ENCODE measurements around the gene KLHL42. TPM values are rescaled to one million over a fixed set of nuclear protein-coding genes. Genes with fewer than 3 reads are reported as not detected.

KLHL42 gene
- total and polyA plus RNA-seq, 9 of the 15 experiments (the other 6 are each of a cell fraction or from before 2014, with no cell fraction given), result 1.5 to 11.8 (median 9.6) TPM

GRCh38 chr12:27779920-27780611, at the start of gene KLHL42, which contains the start of gene MANSC4 (continued):
- TF ChIP-seq MAZ (CRISPR knock-in tag; conservative IDR thresholded peaks at IDR 0.05 in 1 of 2, IDR thresholded peaks at IDR 0.05 in 1 of 2) (peak in 1 of 2 experiments; percentile 67; a peak in 3 of 4 replicates), EP300 (IDR thresholded peaks at IDR 0.05; ENCODE audit: low read length) (no peak), NR3C1 (CRISPR knock-in tag; IDR thresholded peaks at IDR 0.05) (0 out of 2 replicates have a peak, but pooled peaks have one; percentile 32), SUPT5H (IDR thresholded peaks at IDR 0.05) (no peak), TSC22D4 (tag; IDR thresholded peaks at IDR 0.05) (no peak), ZHX1 (conservative IDR thresholded peaks at IDR 0.05; ENCODE audit: low read length) (no peak), ZNF197 (CRISPR knock-in tag; IDR thresholded peaks at IDR 0.05; ENCODE audit: low read depth) (0 out of 2 replicates have a peak, but pooled peaks have one; percentile 10), ZNF121 (CRISPR knock-in tag; conservative IDR thresholded peaks at IDR 0.05) (no peak), ZNF395 (CRISPR knock-in tag; IDR thresholded peaks at IDR 0.05) (no peak; the same call in 1 of the 2 replicates), PHTF2 (CRISPR knock-in tag; IDR thresholded peaks at IDR 0.05) (no peak), ATF1 (CRISPR knock-in tag; IDR thresholded peaks at IDR 0.05) (no peak), ATF1 (tag; IDR thresholded peaks at IDR 0.05) (peak; percentile 39; the same call in 1 of the 2 replicates), ID3 (CRISPR knock-in tag; IDR thresholded peaks at IDR 0.05) (no peak), ID3 (tag; IDR thresholded peaks at IDR 0.05) (0 out of 2 replicates have a peak, but pooled peaks have one; percentile 59), TFAP4 (CRISPR knock-in tag; IDR thresholded peaks at IDR 0.05; ENCODE audit: borderline replicate concordance) (peak; percentile 57), PRMT5 (CRISPR knock-in tag; IDR thresholded peaks at IDR 0.05) (0 out of 2 replicates have a peak, but pooled peaks have one; percentile 45), RBBP5 (IDR thresholded peaks at IDR 0.05; ENCODE audit: borderline replicate concordance, insufficient read depth, low read length, poor library complexity, severe bottlenecking) (peak; percentile 84), IRF9 (tag; IDR thresholded peaks at IDR 0.05) (no peak)

Data from K562 (cell line).